Breast epithelium (tissue), 3 donors: ENCODE measurements around the gene NDUFS1.

ENCODE experiments used
- POLR2AphosphoS5 ChIP-seq, 3 donors: sonication (generic); formaldehyde crosslinking; IDR thresholded peaks; one replicate each; pipeline ENCODE4 v1.6.1; 2017; ENCODE audit warnings: antibody characterized with exemption in 3 of 3
- TF ChIP-seq, protein P1 (sequence below), 3 donors: fragments of 450-650 bp; IDR thresholded peaks; one replicate each; pipeline ENCODE4 v1.5.1; 2016 to 2017; ENCODE audit warnings: antibody characterized with exemption in 3 of 3, mild to moderate bottlenecking in 3 of 3, moderate library complexity in 3 of 3

GRCh38 chr2:206108713-206109112 is 50.5 kb downstream of the NDUFS1 start:
- TF ChIP-seq, protein P1, sequence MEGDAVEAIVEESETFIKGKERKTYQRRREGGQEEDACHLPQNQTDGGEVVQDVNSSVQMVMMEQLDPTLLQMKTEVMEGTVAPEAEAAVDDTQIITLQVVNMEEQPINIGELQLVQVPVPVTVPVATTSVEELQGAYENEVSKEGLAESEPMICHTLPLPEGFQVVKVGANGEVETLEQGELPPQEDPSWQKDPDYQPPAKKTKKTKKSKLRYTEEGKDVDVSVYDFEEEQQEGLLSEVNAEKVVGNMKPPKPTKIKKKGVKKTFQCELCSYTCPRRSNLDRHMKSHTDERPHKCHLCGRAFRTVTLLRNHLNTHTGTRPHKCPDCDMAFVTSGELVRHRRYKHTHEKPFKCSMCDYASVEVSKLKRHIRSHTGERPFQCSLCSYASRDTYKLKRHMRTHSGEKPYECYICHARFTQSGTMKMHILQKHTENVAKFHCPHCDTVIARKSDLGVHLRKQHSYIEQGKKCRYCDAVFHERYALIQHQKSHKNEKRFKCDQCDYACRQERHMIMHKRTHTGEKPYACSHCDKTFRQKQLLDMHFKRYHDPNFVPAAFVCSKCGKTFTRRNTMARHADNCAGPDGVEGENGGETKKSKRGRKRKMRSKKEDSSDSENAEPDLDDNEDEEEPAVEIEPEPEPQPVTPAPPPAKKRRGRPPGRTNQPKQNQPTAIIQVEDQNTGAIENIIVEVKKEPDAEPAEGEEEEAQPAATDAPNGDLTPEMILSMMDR (IDR thresholded peaks at IDR 0.05): no peak
- TF ChIP-seq POLR2AphosphoS5 (IDR thresholded peaks at IDR 0.05): no peak
